ENCODE measurements around the gene MTUS2.

Gene MTUS2

DNA sequence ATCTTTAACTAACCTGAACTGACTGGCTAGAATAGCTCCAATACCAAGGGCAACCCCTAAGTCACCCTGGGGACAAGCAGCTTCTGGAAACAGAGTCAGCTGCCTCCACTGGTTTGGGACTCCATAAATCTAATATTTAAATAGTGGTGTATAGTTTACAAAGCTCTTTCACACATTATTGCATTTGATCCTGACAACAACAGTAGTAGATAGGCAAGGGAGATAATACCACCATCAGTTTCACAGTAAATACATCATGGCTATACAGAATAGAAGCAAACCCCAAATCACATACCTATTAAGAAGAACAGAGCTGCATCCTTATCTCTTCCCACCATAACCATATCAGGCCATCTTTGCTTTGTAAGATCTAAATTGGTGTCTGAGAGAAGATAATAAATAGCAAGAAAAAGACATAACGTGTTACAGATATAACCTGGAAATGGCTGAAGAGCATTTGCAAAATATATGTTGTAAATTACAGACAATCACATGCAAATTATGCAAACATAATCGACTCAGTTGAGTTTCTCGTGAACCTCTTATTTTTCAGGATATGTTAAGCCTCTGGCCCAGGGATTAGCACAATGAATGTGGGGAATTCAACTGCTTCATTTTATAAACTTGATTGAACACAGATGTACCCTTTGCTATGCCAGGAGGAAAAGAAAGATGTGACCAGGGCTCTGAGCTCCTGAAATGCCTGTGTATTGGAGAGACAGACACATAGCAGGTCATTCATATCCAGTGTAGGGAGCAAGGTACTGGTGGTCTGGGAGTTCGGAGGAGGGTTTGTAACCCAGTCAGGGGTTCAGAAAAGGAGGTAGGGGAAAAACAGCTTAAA, 632.9 kb downstream of the MTUS2 start:
- DNase-seq (ENCODE audit: low spot score), result no peak

DNA sequence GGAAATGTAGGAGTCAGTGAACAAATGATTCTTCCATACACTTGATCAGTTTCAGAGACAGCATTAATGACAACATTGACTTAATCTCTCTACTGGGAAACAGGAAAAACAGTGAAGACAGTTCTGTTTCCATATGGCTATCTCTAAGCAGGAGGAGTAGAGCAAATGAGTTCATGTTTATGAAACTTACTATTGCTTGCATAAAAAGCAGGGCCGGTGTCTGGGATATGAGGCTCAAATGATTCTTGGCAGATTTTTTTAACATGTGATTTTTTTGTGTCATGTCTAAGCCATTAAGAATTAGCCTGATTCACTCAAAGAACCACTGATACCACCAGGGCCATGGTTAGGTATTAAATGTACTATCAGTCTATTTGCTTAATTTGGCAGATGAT, 633.5 kb downstream of the MTUS2 start:
- no peak for DNase-seq (ENCODE audit: low spot score)

DNA sequence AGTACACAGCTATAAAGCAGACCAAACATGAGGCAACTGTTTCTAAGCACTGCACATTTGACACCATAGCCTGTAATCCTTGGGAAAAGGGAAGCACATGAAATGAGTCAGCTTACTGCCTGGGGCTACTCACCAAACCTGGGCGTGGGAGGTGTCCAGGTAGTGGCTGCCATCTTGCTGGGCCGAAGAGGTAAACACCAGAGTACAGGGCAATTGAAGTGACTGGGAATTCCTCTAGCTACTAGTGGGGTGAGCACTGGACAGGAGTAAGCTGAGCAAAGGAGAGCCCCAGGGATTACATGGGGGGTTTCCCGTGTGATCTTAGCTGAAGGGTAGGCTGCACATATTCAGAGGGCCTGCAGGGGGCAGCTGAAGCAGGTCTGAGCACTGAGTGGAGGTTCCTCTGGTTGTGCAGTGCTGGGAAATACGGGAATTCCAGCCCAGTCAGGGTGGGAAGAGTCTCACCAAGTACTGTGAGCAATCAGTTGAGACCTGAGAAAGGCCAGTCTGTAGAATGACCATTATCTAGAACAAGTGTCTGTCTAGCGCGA, 634.9 kb downstream of the MTUS2 start:
- no peak for DNase-seq (ENCODE audit: low spot score)

DNA sequence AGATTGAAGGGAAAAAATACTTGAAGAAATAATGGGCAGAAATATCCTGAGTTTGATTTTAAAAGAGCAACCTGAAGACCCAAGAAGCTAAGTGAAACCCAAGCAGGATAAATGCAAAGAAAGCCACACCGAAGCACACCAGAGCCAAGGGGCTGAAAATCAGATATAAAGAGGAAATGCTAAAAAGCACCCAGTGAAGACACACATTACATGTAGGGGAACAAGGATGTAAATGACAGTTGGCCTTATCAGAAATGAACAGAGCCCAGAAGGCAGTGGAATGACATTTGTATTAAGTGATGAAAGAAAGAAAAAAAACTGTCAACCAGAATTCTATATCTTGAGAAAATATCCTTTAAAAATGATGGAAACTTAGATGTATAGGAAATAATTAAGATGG, 636.3 kb downstream of the MTUS2 start:
- no peak for DNase-seq (ENCODE audit: low spot score)

DNA sequence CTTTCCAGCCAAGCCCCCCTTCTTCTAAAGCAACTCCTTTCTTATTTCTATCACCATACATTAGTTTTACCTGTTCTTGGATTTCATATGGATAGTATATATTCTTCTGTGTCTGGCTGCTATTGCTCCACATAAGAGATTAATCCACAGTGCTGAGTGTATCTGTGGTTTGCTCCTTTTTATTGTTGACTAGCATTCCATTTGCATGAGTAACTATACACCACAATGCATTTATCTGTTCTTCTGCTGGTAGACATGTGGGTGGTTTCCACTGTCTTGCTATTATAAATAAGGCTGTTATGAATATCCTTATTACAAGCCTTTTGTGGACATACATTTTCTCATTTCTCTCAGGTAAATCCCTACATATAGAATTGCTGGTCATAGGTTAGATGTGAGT, 637.2 kb downstream of the MTUS2 start:
- peak; percentile 21 for DNase-seq (ENCODE audit: low spot score)

DNA sequence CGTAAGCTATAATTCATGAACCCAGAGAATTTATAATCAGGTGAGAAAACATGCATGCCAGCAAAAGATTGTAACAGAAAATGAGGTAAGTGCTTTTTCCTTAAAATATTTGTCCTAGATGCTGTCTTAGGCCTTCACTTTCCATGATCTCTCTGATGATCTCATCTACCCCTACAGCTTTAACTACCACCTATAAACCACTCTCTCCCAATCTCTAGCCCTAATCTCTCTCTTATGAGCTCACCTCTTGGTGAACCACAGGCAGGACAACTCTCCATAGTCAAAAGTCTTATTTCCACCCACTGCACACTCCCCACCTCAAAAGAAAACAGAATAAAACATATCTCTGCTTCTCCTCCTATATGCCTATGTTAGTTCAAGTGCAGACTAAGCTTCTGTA, 638.3 kb downstream of the MTUS2 start:
- DNase-seq (ENCODE audit: low spot score), result no peak

DNA sequence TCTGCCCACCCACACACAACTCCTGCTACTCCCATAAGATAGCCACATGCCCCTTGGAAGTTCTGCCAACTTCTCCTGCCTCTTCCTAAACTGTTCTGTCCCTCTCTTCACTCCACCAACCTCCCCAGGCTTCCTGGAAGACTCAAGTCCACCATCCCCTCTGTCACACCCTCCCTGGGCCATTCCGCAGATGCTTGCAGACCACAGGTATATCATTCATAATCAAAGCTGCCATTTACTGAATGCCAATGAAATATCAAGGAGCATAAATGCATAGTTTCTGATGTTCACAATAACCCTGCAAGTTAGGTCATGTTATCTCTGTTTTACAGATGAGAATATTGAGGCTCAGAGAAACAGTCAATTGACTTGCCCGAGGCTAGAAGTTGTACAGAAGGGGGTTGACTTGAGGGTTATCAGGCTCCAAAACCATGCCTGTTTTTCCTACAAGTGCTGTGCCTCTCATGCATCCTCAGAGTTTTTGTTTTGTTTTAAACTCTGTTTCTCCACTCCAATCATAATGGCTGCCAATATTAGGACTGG, 639.7 kb downstream of the MTUS2 start:
- DNase-seq (ENCODE audit: low spot score), result no peak

DNA sequence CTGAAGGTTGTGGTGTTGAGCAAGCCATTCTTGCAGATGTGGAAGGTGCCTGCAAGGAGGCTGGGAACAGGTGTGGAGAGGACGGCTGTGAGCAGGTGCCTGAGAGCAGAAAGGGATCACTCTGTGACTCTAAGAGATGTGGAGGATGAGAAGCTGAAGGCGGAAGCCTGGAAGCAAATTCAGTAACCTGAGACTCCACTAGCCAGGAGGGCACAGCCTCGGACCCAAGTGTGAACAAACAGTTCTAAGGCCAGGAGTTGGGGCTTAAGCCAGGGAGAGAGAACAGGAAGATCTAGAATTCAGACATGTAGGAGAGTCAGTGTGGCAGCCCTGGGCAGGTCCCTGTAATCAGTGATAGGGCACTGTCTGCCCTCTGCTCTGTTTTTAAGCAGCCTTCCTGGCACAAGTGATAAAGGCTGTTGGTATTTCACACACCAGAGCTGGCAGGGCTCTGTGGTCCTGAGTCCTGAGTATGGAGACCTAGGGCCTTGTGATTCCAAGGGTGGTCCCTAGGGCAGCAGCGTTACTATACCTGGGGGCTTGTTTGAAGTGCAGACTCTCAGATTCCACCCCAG, 644.1 kb downstream of the MTUS2 start:
- DNase-seq (ENCODE audit: low spot score), result no peak

DNA sequence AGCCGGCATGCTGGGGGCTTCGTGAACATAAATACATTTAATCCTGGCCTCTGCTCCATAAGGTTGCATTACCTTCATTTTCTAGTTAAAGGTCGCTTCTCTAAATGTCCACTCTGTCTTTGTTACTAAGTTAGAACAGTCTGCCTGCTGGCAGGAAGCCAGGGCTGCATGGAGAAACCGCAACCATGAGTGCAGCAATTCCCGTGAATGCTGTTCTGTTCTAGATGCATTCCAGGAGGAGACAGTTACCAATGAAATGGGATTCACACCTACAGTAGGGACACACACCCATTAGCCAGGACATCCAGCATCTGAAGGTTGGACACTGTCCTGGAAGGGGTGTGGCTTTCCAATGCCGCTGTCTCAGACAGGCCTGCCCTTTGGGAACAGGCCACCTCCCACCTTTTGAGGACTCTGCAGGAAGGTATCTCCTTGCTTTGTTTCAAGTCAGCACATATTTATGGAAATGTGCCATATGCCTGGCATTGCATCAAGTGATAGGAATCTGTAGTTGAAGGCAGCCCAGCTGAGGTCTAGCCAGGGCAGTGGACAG, 645.7 kb downstream of the MTUS2 start:
- DNase-seq (ENCODE audit: low spot score), result peak; percentile 24

DNA sequence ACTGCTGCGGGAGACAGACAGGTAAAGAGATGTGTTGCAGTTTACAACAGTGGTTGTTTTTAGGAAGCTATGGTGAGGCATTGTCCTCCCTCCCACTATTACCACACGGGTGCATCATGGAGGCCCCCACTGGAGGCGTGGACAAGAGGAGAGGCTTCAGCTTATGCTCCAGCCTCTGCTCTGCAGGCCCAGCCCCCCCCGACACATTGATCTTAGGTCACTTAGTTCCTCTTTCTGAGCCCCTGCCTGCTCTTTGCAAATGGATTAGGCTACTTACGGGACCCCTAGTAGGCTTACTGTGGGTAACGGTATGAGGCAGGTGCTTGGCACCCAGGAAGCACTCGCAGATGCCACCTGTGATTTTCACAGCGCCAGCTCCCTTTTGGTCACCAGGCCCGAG, 651.4 kb downstream of the MTUS2 start:
- DNase-seq (ENCODE audit: low spot score), result no peak

DNA sequence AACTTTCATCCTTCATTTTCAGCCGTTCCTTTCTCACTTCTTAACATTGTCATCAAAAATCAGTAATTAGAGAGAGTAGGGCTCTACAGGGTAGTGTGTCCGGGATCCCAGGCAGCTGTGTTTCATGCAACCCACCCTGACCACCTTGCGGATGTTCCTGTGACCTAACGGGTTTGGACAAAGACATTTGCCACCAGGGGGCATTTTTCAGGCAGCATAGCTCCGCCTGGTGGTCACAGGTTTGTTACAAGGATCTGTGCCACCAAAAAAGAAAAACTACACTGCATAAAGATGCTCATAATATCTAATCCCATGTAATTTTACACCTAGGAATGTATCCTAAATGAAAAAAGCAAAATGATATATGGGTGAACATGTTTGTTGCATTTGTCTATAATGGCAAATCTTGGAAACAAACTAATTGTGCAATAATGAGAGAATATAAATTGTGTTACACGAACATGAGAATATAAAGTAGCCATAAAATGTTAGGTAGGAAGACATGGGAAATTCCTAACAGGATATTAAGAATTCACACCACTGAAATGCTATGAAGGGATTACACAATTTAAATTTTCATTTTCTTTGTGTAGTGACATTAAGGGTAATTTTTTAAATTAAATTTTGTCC, 652.3 kb downstream of the MTUS2 start:
- DNase-seq (ENCODE audit: low spot score), result peak; percentile 50

DNA sequence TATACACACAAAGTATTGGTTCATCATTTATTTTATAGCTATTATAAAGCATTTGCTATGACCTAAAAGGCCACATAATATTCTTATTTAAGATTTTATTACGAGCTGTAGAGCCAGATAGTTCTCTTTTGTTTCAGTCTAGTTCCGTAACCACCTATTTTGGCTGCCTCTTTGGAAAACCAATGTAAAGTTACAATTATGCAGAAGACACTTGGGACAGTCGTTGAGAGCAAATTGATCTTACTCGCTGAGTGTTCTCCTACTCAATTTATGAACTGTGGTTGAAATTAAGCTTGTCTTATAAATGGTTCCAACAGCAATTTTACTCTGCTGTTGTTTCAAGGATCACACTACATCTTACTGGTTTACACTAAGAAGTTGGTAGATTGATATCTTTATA, 653.0 kb downstream of the MTUS2 start:
- no peak for DNase-seq (ENCODE audit: low spot score)

DNA sequence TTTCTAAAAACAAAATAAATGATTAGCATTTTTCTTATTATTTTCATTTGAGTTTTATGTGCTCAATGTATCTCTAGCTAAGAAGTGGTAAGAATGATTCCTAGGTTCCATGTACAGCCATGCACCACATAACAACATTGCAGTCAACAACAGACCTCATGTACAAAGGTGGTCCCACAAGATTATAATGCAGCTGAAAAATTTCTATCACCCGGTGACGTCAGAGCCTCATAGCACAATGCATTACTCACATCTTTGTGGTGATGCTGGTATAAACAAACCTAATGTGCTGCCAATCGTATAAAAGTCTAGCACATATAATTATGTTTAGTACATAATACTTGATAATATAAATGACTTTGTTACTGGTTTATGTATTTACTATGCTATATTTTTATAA, 654.9 kb downstream of the MTUS2 start:
- no peak for DNase-seq (ENCODE audit: low spot score)

DNA sequence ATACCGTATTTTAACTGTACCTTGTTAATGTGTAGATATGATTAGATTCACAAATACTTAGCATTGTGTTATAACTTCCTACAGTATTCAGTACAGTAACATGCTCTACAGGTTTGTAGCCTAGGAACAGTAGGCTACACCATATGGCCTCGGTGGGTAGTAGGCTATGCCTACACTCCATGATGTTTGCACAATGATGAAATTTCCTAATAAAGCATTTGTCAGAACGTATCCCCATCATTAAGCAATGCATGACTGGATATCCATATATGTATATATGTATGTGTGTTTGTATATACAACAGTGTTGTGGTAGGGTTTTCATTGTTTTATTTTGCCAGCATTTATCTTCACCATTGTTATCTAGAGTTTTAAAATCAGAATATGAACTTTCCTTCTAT, 655.9 kb downstream of the MTUS2 start:
- no peak for DNase-seq (ENCODE audit: low spot score)

DNA sequence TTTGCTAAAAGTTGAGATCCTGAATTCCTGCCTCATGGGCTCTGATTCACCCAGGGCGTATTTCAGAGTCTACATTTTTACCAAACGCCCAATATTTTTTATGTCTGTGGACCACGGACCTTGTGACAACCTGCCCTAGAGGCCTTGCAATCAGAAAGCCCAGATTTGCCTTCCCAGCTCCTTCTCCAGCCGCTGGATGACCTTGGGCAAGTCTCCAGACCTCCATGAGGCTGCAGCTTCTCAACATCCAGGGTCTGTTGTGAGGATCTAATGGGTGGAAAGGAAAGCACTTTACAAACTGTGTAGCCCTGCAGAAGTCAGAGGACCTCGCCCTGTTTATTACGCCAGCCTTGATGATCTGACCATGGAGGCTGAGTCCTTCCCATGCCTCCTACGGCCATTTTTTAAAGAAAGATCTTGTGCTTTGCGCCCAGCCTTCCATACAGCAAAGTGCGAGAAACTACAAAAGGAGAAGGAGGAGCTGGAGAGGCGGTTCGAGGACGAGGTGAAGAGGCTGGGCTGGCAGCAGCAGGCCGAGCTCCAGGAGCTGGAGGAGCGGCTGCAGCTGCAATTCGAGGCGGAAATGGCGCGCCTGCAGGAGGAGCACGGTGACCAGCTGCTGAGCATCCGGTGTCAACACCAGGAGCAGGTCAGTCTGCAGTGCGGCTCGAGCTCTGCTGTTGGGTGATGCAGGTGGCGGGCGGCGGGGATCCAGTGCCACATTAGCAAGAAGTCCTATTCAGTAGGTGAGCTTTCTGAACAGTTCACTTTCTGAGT, 659.8 kb downstream of the MTUS2 start:
- DNase-seq (ENCODE audit: low spot score), result no peak

DNA sequence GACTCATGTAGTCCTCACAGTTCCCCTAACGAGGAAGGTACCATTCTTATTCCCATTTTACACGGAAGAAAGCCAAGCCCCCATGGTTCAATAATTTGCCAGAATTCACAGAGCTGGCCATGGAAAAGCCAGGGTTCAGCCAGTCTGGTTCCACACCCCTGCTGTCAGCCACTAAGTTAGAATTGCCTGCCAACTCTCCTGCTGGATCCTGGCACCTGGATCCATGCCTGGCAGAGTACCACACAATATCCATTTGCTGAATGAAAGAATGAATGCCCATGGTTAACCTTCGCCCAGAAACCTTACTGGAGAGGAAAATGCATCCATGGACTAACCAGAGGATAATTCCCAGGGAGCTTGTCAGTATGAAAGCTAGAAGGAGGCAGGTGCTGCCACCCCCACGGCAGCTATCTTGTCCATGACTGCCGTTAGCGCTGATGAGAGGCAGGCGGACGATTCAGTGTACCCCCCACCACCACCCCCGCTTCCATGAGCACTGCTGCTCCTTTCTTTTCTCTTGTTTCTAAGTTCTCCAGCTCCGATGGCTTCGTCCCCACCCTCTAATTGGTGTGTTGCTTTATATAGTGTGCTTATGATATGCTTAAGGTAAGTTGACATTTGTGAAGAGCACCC, 660.9 kb downstream of the MTUS2 start:
- no peak for DNase-seq (ENCODE audit: low spot score)

DNA sequence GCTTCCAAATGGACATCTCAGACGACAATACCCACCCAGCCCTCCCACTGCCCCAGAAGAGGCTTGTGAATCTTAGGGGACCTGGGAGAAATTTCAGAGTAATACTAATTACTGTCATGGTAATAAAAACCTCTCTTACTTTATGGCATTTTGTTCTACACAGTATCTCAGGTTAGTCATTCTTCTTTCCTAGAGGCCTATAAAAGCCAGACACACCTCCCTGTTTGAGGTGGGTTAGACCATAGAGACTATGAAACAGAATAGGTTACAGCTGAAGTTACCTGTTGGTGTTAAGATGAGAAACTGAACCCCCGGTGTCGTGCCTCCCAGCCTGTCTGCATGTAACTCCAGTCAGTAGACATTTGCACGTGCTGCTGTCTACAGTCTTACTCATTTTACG, 661.5 kb downstream of the MTUS2 start:
- DNase-seq (ENCODE audit: low spot score), result no peak

DNA sequence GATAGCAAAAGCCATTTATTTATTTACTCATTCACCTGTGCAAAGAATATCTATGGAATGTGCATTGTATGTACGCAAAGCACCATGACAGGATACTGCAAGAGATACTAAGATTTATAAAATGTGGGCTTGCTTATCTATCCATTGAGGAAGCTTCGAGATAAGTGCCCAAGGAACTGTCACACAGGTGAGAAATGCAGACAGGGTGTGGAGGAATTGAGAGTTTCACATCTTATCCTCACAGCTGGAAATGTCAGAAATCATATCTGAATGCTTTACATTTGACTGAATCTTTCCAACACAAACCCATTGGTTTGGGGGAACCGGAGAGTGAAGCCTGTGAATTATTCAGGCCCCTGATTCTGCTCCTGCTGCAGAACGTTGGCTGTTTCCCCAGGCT, 662.4 kb downstream of the MTUS2 start:
- DNase-seq (ENCODE audit: low spot score), result no peak

DNA sequence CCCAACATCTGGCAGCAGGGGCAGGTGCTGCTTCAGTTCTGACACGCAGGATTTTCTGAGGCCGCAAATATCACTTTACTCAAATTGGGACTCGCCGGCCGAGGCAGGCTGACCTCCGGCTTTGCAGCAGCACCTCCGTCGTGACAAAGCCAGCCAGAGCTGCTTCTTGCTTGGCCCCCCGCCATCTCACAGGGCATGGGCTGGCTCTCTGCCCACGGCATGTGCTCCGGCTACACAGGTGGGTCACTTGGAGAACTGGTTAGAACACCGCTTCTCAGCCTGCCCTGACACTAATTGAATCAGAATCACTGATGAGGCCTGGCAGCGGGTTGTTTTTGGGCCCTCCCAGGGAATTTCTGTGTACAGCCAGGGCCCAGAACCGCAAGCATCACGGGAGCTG, 663.1 kb downstream of the MTUS2 start:
- no peak for DNase-seq (ENCODE audit: low spot score)

DNA sequence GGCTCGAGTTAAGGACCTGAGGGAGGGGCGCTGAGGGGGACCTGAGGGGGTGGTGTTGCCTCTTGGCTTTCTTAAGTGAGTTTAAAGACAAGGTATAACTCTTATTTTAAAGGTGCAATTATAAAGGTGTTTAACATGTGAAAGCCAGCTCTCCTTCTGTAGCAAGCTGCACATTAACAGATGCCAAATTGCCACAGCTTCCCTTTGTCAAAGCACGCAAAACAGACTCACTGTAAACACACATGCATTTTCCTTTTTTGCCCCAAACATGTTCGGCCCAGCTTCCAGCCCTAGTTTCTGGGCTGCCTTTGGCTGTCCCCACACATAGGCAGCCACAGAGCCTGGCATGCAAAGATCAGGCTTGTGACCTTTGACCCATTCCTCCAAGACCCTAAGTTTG, 663.5 kb downstream of the MTUS2 start:
- DNase-seq (ENCODE audit: low spot score), result no peak

DNA sequence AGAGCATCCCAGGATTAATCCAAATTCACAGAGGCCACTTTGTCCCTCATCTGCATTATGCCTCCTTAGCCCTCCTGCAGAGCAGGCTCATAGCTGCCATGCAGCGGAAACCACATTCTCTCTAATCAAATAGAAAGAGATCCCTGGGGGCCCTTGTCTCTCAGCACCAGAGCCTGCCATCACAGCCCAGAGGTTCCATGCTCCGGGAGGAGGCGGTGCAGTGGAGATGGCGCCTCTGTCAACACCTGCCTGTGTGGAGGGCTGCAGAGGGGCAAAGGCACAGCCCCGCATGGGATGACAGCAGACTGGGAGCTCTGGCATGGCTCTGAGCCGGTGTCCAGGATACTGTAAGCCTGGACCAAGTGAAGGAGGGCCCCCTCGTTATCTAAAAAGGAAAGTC, 664.1 kb downstream of the MTUS2 start:
- DNase-seq (ENCODE audit: low spot score), result no peak

Data from hepatic stellate cell (primary cell).